Breast epithelium (tissue), 4 donors: Measurements from ENCODE around the gene CAMTA1. TPM values are rescaled to one million over a fixed set of nuclear protein-coding genes. Genes with fewer than 3 reads are reported as not detected.
A peak's percentile ranks its signal among the peaks of the same experiment; 100 is the strongest.

Source experiments
- DNase-seq, 2 donors: peaks; one replicate each; pipeline ENCODE4 v3.0.0-alpha.2; 2019; ENCODE audit warnings: low spot score in 2 of 2
- H3K27ac ChIP-seq, 2 donors: fragments of 200-600 bp; sonication (generic) in 1 of 2; one replicate each; pipeline ENCODE4 v1.5.1; 2016 to 2019; ENCODE audit warnings: mild to moderate bottlenecking in 1 of 2
- H3K27me3 ChIP-seq, 2 donors: fragments of 200-600 bp; sonication (generic) in 1 of 2; one replicate each; pipeline versions ENCODE4 v1.5.1 to v1.6.0; 2017 to 2019; ENCODE audit warnings: control low read depth in 1 of 2, mild to moderate bottlenecking in 1 of 2
- H3K36me3 ChIP-seq: fragments of 200-600 bp; one replicate; pipeline ENCODE4 v1.5.1; 2019
- H3K4me1 ChIP-seq, 2 donors: fragments of 200-600 bp; sonication (generic); one replicate each; pipeline ENCODE4 v1.5.1; 2016 to 2019; ENCODE audit warnings: control low read depth in 1 of 2
- H3K4me3 ChIP-seq, 3 donors: fragments of 200-600 bp; sonication (generic); 1 replicate in 2 of 3; 2 replicates in 1 of 3; pipeline ENCODE4 v1.5.1; 2016 to 2019; ENCODE audit warnings: mild to moderate bottlenecking in 3 of 3, moderate library complexity in 2 of 3
- H3K9me3 ChIP-seq, 2 donors: fragments of 200-600 bp; sonication (generic) in 1 of 2; one replicate each; pipeline ENCODE4 v1.5.1; 2016 to 2019; ENCODE audit warnings: control low read depth in 1 of 2
- CTCF ChIP-seq, 3 donors: fragments of 450-650 bp; IDR thresholded peaks; one replicate each; pipeline ENCODE4 v1.5.1; 2016 to 2017; ENCODE audit warnings: antibody characterized with exemption in 3 of 3, mild to moderate bottlenecking in 3 of 3, moderate library complexity in 3 of 3
- POLR2A ChIP-seq: fragments of 450-650 bp; IDR thresholded peaks from one replicate; pipeline ENCODE4 v1.6.1; 2016; ENCODE audit warnings: antibody characterized with exemption, mild to moderate bottlenecking, moderate library complexity
- POLR2AphosphoS5 ChIP-seq, 3 donors: sonication (generic); formaldehyde crosslinking; IDR thresholded peaks; one replicate each; pipeline ENCODE4 v1.6.1; 2017; ENCODE audit warnings: antibody characterized with exemption in 3 of 3
- intact Hi-C: fragments of 100-400 bp; cut with DNase I; formaldehyde crosslinking; loops from one replicate; pipeline ENCODE4 v1.15.1; 2023; ENCODE audit warnings: low total_unique reads
- total RNA-seq, 3 donors: library from RNA; depleted of rRNA; stranded (reverse); fragments of >200 nt; gene quantifications; one replicate each; pipeline ENCODE4 v1.1.0, GENCODE V29; 2016

CAMTA1 gene
- total RNA-seq, 3 donors from 2014 or later = 53.4 to 84.0 (median 61.9) TPM

- H3K27me3 ChIP-seq = no peaks in the 10 kb centered on the region
- DNase-seq = no peak
- H3K9me3 ChIP-seq = no peaks in the 10 kb centered on the region
- intact Hi-C loops = loop anchor here (10.0 kb wide), 1 partner anchor 1232 kb away; the partner anchor contains the start of gene GPR153
- H3K4me1 ChIP-seq = no peaks in the 10 kb centered on the region
- no peak overlapping the region for H3K4me3 ChIP-seq
- TF ChIP-seq POLR2A = no peak
- no peak for TF ChIP-seq POLR2AphosphoS5 (IDR thresholded peaks at IDR 0.05)
- TF ChIP-seq CTCF (IDR thresholded peaks at IDR 0.05) = no peak
- H3K27ac ChIP-seq = no peak overlapping the region
- H3K36me3 ChIP-seq = no peaks in the 10 kb centered on the region
These were observed 711.9 kb downstream of the CAMTA1 start for GRCh38 chr1:7497107-7497637.

GRCh38 chr1:7500381-7501083, 715.3 kb downstream of the CAMTA1 start:
- intact Hi-C loops = no loop called here
- DNase-seq = no peak
- Histone ChIP-seq H3K4me3 (no peak overlapping the region), H3K4me1 (no peaks in the 10 kb centered on the region), H3K27ac (no peak overlapping the region), H3K36me3 (no peaks in the 10 kb centered on the region), H3K9me3 (no peaks in the 10 kb centered on the region), H3K27me3 (no peaks in the 10 kb centered on the region)
- TF ChIP-seq POLR2A (no peak), CTCF (IDR thresholded peaks at IDR 0.05) (no peak), POLR2AphosphoS5 (IDR thresholded peaks at IDR 0.05) (no peak)

- Histone ChIP-seq H3K4me1 (no peaks in the 10 kb centered on the region), H3K4me3 (no peak overlapping the region), H3K27me3 (no peaks in the 10 kb centered on the region), H3K9me3 (no peaks in the 10 kb centered on the region), H3K27ac (no peak overlapping the region), H3K36me3 (no peaks in the 10 kb centered on the region)
- TF ChIP-seq POLR2AphosphoS5 (IDR thresholded peaks at IDR 0.05) (no peak), POLR2A (no peak), CTCF (IDR thresholded peaks at IDR 0.05) (no peak)
- no peak for DNase-seq
- intact Hi-C loops = no loop called here
These were observed 715.8 kb downstream of the CAMTA1 start for GRCh38 chr1:7501084-7501491.

GRCh38 chr1:7501723-7502603, 716.7 kb downstream of the CAMTA1 start:
- Histone ChIP-seq H3K36me3 (no peaks in the 10 kb centered on the region), H3K27me3 (no peaks in the 10 kb centered on the region), H3K4me3 (no peak overlapping the region), H3K4me1 (no peaks in the 10 kb centered on the region), H3K9me3 (no peaks in the 10 kb centered on the region), H3K27ac (peak overlapping the region in 1 of 2 donors; percentile 12)
- intact Hi-C loops = no loop called here
- DNase-seq = no peak
- TF ChIP-seq POLR2A = no peak
- no peak for TF ChIP-seq CTCF (IDR thresholded peaks at IDR 0.05)
- no peak for TF ChIP-seq POLR2AphosphoS5 (IDR thresholded peaks at IDR 0.05)
